BLaER1 (cell line): ENCODE results near the gene NOD1.
"Not testable (repeated sequence)": the region's sequence is repeated elsewhere in the genome, so short reads cannot be mapped to it uniquely, and the experiment has no call there.

Source experiments
- H3K27ac ChIP-seq: shearing (Covaris generic); formaldehyde crosslinking; 2 replicates; pipeline ENCODE4 v1.8.1; 2022
- H3K27me3 ChIP-seq: shearing (Covaris generic); formaldehyde crosslinking; 2 replicates; pipeline ENCODE4 v1.8.1; 2022
- H3K36me3 ChIP-seq: shearing (Covaris generic); formaldehyde crosslinking; 2 replicates; pipeline ENCODE4 v1.8.1; 2022
- H3K4me1 ChIP-seq: shearing (Covaris generic); formaldehyde crosslinking; 2 replicates; pipeline ENCODE4 v1.8.1; 2022
- H3K4me2 ChIP-seq: shearing (Covaris generic); formaldehyde crosslinking; 2 replicates; pipeline ENCODE4 v1.8.1; 2022
- H3K4me3 ChIP-seq: shearing (Covaris generic); formaldehyde crosslinking; 2 replicates; pipeline ENCODE4 v1.8.1; 2022
- H3K9ac ChIP-seq: shearing (Covaris generic); formaldehyde crosslinking; 2 replicates; pipeline ENCODE4 v1.8.1; 2022
- H3K9me3 ChIP-seq: shearing (Covaris generic); formaldehyde crosslinking; 2 replicates; pipeline ENCODE4 v1.8.1; 2022
- H4K20me1 ChIP-seq: shearing (Covaris generic); formaldehyde crosslinking; 2 replicates; pipeline ENCODE4 v1.8.1; 2022
- Cebpa-rat ChIP-seq: shearing (Covaris generic); IDR thresholded peaks from 2 replicates; pipeline ENCODE4 v1.8.1; 2022

The NOD1 gene, protein sequence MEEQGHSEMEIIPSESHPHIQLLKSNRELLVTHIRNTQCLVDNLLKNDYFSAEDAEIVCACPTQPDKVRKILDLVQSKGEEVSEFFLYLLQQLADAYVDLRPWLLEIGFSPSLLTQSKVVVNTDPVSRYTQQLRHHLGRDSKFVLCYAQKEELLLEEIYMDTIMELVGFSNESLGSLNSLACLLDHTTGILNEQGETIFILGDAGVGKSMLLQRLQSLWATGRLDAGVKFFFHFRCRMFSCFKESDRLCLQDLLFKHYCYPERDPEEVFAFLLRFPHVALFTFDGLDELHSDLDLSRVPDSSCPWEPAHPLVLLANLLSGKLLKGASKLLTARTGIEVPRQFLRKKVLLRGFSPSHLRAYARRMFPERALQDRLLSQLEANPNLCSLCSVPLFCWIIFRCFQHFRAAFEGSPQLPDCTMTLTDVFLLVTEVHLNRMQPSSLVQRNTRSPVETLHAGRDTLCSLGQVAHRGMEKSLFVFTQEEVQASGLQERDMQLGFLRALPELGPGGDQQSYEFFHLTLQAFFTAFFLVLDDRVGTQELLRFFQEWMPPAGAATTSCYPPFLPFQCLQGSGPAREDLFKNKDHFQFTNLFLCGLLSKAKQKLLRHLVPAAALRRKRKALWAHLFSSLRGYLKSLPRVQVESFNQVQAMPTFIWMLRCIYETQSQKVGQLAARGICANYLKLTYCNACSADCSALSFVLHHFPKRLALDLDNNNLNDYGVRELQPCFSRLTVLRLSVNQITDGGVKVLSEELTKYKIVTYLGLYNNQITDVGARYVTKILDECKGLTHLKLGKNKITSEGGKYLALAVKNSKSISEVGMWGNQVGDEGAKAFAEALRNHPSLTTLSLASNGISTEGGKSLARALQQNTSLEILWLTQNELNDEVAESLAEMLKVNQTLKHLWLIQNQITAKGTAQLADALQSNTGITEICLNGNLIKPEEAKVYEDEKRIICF

DNA sequence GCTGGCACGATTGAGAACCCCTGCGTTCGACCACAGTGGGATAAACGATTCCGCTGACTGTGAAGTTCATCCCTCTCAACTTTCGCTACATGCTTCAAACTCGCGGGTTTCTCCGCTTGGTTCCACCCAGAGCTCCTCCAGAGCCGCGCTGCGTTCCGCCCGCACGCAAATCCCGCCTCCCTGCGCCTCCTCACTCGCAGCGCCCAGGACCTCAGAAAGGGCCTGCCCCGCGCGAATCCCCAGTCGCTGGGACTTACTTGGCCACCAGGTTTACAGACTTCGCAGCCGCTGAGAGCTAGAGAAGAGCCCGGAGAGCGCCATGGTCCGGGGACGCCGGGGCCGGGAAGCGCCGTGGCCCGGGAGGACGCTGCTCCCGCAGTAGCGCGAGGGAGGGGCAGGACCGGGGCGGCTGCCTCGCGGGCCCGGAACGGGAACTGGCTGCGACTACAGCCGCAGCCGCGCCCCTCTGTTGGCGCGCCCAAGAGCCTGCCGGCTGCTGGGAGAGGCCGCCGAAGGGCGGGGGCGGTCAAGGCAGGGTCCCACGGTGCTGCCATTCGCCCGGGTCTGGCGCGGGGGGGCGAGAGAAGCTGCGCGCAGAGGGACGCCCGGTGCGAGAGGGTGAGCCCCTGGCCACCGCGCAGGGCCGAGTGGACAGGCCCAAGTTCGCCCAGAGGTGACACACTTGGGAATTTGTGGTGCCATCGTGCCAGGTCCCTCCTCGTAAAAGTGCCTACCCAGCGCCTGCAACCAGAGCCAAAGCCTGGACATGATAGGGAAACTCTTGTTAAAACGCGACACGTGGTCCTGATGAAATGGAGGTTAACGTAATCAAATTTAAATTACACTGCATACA lies at the start of gene NOD1:
Gene NOD1, minus strand, starts transcription at position 436 of the 853 bp plus-strand sequence. CDS start 21,863 bp downstream, outside the sequence.
- Histone ChIP-seq H3K36me3 (no peaks in the 10 kb centered on the region; the same call in 1 of the 2 replicates), H4K20me1 (peaks cover 23% of the 10 kb centered on the region; the same call in 1 of the 2 replicates), H3K4me2 (peak within 1 kb of the TSS; percentile 97), H3K9ac (peak within 1 kb of the TSS; percentile 82), H3K9me3 (no peaks in the 10 kb centered on the region), H3K4me3 (peak within 1 kb of the TSS; percentile 77), H3K27me3 (no peaks in the 10 kb centered on the region), H3K27ac (peak within 1 kb of the TSS; percentile 66), H3K4me1 (peaks cover 56% of the 10 kb centered on the region)
- TF ChIP-seq Cebpa-rat = no peak

GRCh38 chr7:30527297-30527696 lies 48.7 kb upstream of the NOD1 start:
- H3K9me3 ChIP-seq, H3K27ac ChIP-seq, H3K4me2 ChIP-seq, H4K20me1 ChIP-seq, H3K27me3 ChIP-seq, H3K4me3 ChIP-seq, H3K9ac ChIP-seq, H3K36me3 ChIP-seq, H3K4me1 ChIP-seq: not testable (repeated sequence)

- TF ChIP-seq Cebpa-rat = no peak
These were observed 47.6 kb upstream of the NOD1 start for GRCh38 chr7:30526163-30526562.

GRCh38 chr7:30525429-30525828 lies 46.8 kb upstream of the NOD1 start:
- H3K9me3 ChIP-seq = no peaks in the 10 kb centered on the region
- no peaks in the 10 kb centered on the region for H3K36me3 ChIP-seq
- H3K9ac ChIP-seq = no peak overlapping the region
- no peaks in the 10 kb centered on the region for H3K27me3 ChIP-seq
- H3K4me2 ChIP-seq = no peak overlapping the region
- peaks cover 16% of the 10 kb centered on the region for H3K4me1 ChIP-seq
- H4K20me1 ChIP-seq = no peaks in the 10 kb centered on the region
- no peak overlapping the region for H3K27ac ChIP-seq
- no peak for TF ChIP-seq Cebpa-rat
- no peak overlapping the region for H3K4me3 ChIP-seq

More at GRCh38 chr7:30526163-30526562, 47.6 kb upstream of the NOD1 start:
- Histone ChIP-seq H3K27ac (no peak overlapping the region), H3K27me3 (no peaks in the 10 kb centered on the region), H3K9me3 (no peaks in the 10 kb centered on the region), H3K9ac (no peak overlapping the region), H3K4me1 (peaks cover 9% of the 10 kb centered on the region; the same call in 1 of the 2 replicates), H3K4me2 (no peak overlapping the region), H4K20me1 (no peaks in the 10 kb centered on the region), H3K4me3 (no peak overlapping the region), H3K36me3 (no peaks in the 10 kb centered on the region)

- Histone ChIP-seq H4K20me1 (no peaks in the 10 kb centered on the region), H3K4me3 (no peak overlapping the region), H3K36me3 (no peaks in the 10 kb centered on the region), H3K27me3 (no peaks in the 10 kb centered on the region), H3K27ac (no peak overlapping the region), H3K4me2 (no peak overlapping the region), H3K9me3 (no peaks in the 10 kb centered on the region), H3K9ac (no peak overlapping the region), H3K4me1 (peaks cover 18% of the 10 kb centered on the region)
- TF ChIP-seq Cebpa-rat = no peak
These were observed 46.0 kb upstream of the NOD1 start for GRCh38 chr7:30524545-30524944.

DNA sequence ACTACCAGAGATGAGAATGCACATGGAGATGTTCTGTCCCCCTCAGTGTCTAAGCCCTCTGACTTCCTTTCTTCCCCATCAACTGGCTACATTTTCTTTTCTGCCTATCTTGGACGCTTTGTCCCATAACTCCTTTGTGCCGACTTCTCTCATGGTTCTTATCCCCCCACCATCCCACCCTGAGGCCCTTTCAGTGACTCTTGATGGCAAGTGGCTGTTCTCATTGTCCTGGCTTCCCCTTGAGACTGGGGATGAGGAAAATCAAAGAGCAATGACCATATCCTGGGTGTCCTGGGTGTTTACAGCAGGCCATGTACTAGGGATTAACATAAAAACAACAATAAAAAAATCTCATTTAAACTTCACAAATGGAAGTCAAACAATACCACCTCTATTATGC lies 44.9 kb upstream of the NOD1 start:
- Histone ChIP-seq H3K27me3 (no peaks in the 10 kb centered on the region), H3K9me3 (no peaks in the 10 kb centered on the region), H3K4me2 (no peak overlapping the region), H3K4me3 (no peak overlapping the region), H4K20me1 (no peaks in the 10 kb centered on the region), H3K36me3 (no peaks in the 10 kb centered on the region), H3K27ac (no peak overlapping the region), H3K4me1 (peaks cover 18% of the 10 kb centered on the region), H3K9ac (no peak overlapping the region)
- TF ChIP-seq Cebpa-rat = no peak

GRCh38 chr7:30522159-30522558 lies 43.6 kb upstream of the NOD1 start:
- Histone ChIP-seq H3K27ac (no peak overlapping the region), H3K9ac (no peak overlapping the region), H3K9me3 (no peaks in the 10 kb centered on the region), H3K27me3 (no peaks in the 10 kb centered on the region), H3K4me1 (peaks cover 18% of the 10 kb centered on the region), H3K36me3 (no peaks in the 10 kb centered on the region), H3K4me2 (no peak overlapping the region), H3K4me3 (no peak overlapping the region), H4K20me1 (no peaks in the 10 kb centered on the region)
- no peak for TF ChIP-seq Cebpa-rat

DNA sequence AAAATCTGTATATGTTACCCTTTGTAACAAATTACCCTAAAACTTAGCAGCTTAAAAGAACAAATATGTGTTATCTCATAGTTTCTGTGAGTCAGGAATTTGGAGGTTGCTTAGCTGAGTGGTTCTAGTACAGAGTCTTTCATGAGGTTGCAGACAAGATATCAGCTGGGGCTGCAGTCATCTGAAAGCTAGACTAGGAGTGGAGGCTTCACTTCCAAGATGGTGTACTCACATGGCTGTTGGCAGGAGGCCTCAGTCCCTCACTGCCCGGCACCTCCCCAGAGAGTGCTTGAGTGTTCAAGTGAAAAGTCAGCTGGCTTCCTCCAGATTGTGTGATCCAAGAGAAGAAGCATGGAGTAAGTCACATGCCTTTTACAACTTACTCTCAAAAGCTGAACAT lies 42.9 kb upstream of the NOD1 start:
- H3K27ac ChIP-seq = no peak overlapping the region
- no peaks in the 10 kb centered on the region for H3K36me3 ChIP-seq
- H4K20me1 ChIP-seq = no peaks in the 10 kb centered on the region
- no peaks in the 10 kb centered on the region for H3K9me3 ChIP-seq
- peak overlapping the region; percentile 27; the same call in 1 of the 2 replicates for H3K4me2 ChIP-seq
- H3K27me3 ChIP-seq = no peaks in the 10 kb centered on the region
- no peak overlapping the region for H3K4me3 ChIP-seq
- TF ChIP-seq Cebpa-rat = no peak
- no peak overlapping the region for H3K9ac ChIP-seq
- H3K4me1 ChIP-seq = peaks cover 18% of the 10 kb centered on the region

- H3K36me3 ChIP-seq = no peaks in the 10 kb centered on the region
- H4K20me1 ChIP-seq = no peaks in the 10 kb centered on the region
- no peak overlapping the region for H3K27ac ChIP-seq
- no peak overlapping the region for H3K4me3 ChIP-seq
- no peak overlapping the region for H3K9ac ChIP-seq
- no peak overlapping the region for H3K4me2 ChIP-seq
- no peaks in the 10 kb centered on the region for H3K27me3 ChIP-seq
- H3K4me1 ChIP-seq = peaks cover 18% of the 10 kb centered on the region
- H3K9me3 ChIP-seq = no peaks in the 10 kb centered on the region
- TF ChIP-seq Cebpa-rat = no peak
These were observed 40.5 kb upstream of the NOD1 start for GRCh38 chr7:30519122-30519521.
